Ammon's horn (tissue), 1 donor: ENCODE measurements around the gene ERICH4.
"Not testable (repeated sequence)": the region's sequence is repeated elsewhere in the genome, so short reads cannot be mapped to it uniquely, and the experiment has no call there.

Experiments used
- DNase-seq: peaks from one replicate; pipeline ENCODE4 v3.0.0-alpha.2; 2016; ENCODE audit warnings: low spot score

ERICH4 gene

GRCh38 chr19:41478875-41479756, 36.2 kb downstream of the ERICH4 start:
- no peak for DNase-seq

DNA sequence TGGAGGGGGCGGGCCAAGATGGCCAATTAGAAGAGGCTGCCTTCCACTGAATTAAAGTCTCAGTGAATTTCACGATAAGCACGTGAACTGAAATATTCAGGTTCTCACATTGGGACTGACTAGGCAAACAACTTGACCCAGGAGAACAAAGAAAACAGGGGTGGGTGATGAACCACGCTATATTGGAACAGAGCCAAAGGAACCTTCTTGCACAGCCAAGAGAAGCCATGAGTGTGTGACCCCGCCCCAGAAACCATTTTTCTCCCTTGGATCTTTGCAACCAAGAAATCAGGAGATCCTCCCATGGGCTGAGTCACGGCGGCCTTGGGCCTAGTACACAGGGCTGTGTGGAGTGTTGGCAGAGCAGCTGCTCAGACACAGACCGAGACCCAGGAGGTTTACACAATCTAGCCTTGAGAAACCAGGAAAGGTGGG, 36.8 kb downstream of the ERICH4 start:
- no peak for DNase-seq

DNA sequence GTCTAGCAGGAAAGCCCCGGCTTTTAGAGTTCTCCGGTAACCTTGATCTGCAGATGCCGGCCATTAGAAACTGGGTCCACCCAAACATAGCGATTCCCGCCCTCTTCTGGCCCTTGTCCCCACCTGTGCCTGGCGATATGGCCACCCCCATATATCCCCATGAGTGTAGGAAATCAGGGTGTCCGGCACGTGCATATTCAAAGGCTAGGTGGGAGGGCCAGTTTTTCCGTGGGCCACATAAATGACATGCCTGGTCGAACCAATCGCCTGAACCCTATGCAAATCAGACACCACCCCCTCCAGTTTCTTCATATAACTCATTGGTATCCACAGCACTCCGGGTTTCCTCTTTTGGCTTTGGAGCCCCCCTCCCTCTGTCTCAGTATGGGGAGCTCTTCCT, 37.4 kb downstream of the ERICH4 start:
- DNase-seq: no peak

DNA sequence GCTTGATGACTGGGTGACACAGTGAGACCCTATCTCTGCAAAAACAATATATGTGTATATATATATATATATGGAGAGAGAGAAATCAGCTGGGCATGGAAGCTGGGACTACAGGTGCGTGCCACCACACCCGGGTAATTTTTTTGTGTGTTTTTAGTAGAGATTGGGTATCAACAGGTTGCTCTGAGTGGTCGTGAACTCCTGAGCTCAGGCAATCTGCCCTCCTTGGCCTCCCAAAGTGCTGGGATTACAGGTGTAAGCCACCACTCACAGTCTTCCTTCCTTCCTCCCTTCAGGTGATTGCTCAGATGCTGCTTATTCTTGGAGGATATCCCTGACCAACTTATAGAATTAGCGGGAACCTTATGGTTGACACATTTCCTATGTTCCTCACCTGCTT, 41.9 kb downstream of the ERICH4 start:
- DNase-seq: no peak

GRCh38 chr19:41486953-41487352, 44.0 kb downstream of the ERICH4 start:
- DNase-seq: not testable (repeated sequence)

DNA sequence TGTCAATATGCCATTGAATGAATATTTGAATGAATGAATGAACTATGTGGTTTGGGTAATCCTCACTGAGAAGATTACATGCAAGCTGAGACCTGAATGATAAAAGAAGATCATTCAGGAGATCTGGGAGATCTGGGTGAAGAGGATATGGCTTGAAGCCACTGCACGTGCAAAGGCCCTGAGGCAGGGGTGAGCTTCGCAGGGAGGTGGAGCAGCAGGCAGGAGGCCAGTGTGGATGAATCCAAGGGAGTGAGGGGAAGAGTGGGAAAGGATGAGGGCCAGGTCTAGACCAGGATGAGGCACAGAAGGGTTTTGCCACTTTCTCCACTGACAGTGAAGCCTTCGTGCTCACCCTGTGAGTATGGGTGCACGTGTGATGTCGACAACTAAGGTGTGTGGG, 49.9 kb downstream of the ERICH4 start:
- DNase-seq: no peak
